Natural killer cell treated with Interleukin-12 subunit alpha and Interleukin-12 subunit beta and Interleukin-15 and Interleukin-18, amount 100 ng/mL, for 72 hours (primary cell): ENCODE measurements around the gene TEX9. TPM values are rescaled to one million over a fixed set of nuclear protein-coding genes. Genes with fewer than 3 reads are reported as not detected.
"Not testable (repeated sequence)": the region's sequence is repeated elsewhere in the genome, so short reads cannot be mapped to it uniquely, and the experiment has no call there.

ENCODE experiments used
- ATAC-seq, 2 donors: fragments of 150-1000 bp; cut with Tn5 transposase in 1 of 2; sonication (Bioruptor Pico), chemical (Tn5 transposase) in 1 of 2; 2 replicates each; pipeline ENCODE4 v1.10.0; 2021
- DNase-seq: peaks from one replicate; pipeline ENCODE4 v3.0.0; 2022; ENCODE audit warnings: low spot score
- H3K27ac Mint-ChIP-seq, 2 donors: 1 replicate in 1 of 2; 2 replicates in 1 of 2; pipeline ENCODE4 v1.8.0; 2022; ENCODE audit warnings: mixed read lengths in 2 of 2, mild to moderate bottlenecking in 1 of 2, moderate library complexity in 1 of 2
- H3K27me3 Mint-ChIP-seq, 2 donors: 1 replicate in 1 of 2; 2 replicates in 1 of 2; pipeline ENCODE4 v1.8.0; 2022; ENCODE audit warnings: mixed read lengths in 2 of 2
- H3K36me3 Mint-ChIP-seq: one replicate; pipeline ENCODE4 v1.8.0; 2022; ENCODE audit warnings: mixed read lengths
- H3K4me1 Mint-ChIP-seq, 2 donors: 1 replicate in 1 of 2; 2 replicates in 1 of 2; pipeline ENCODE4 v1.8.0; 2022; ENCODE audit warnings: low read depth in 2 of 2, mixed read lengths in 2 of 2, mild to moderate bottlenecking in 1 of 2
- H3K4me3 Mint-ChIP-seq: one replicate; pipeline ENCODE4 v1.8.0; 2022; ENCODE audit warnings: mixed read lengths
- H3K9me3 Mint-ChIP-seq: 2 replicates; pipeline ENCODE4 v1.8.0; 2022; ENCODE audit warnings: mixed read lengths
- total RNA-seq, 2 donors: library from RNA; stranded (reverse); gene quantifications; one replicate each; pipeline ENCODE4 v1.2.3, GENCODE V29; 2022

Gene TEX9
- total RNA-seq, 2 donors from 2014 or later = 0.57 to 0.67 TPM

- Mint-ChIP-seq H3K9me3 (peaks cover 14% of the 10 kb centered on the region), H3K27me3 (peaks cover 8 to 25% of the 10 kb centered on the region in 2 donors), H3K36me3 (peaks cover 28% of the 10 kb centered on the region)
- not testable (repeated sequence) for H3K4me1 Mint-ChIP-seq, ATAC-seq, DNase-seq, H3K4me3 Mint-ChIP-seq, H3K27ac Mint-ChIP-seq
Measured at GRCh38 chr15:56377822-56378221, 12.6 kb downstream of the TEX9 start.

GRCh38 chr15:56383010-56383409, 17.8 kb downstream of the TEX9 start:
- no peaks in the 10 kb centered on the region for H3K4me1 Mint-ChIP-seq
- H3K27ac Mint-ChIP-seq = no peak overlapping the region
- H3K36me3 Mint-ChIP-seq = peaks cover 27% of the 10 kb centered on the region
- H3K4me3 Mint-ChIP-seq = no peak overlapping the region
- ATAC-seq (no peak), DNase-seq (no peak)
- H3K9me3 Mint-ChIP-seq = peaks cover 14% of the 10 kb centered on the region
- peaks cover 3 to 18% of the 10 kb centered on the region in 2 donors for H3K27me3 Mint-ChIP-seq

GRCh38 chr15:56385908-56386307, 20.7 kb downstream of the TEX9 start:
- Mint-ChIP-seq H3K27ac (no peak overlapping the region), H3K27me3 (no peaks in the 10 kb centered on the region), H3K9me3 (no peaks in the 10 kb centered on the region), H3K4me1 (no peaks in the 10 kb centered on the region), H3K36me3 (peaks cover 6% of the 10 kb centered on the region), H3K4me3 (no peak overlapping the region)
- ATAC-seq = no peak
- DNase-seq = no peak

- H3K9me3 Mint-ChIP-seq = no peaks in the 10 kb centered on the region
Measured at GRCh38 chr15:56390739-56391267, 25.6 kb downstream of the TEX9 start.

GRCh38 chr15:56393277-56393676, 28.1 kb downstream of the TEX9 start:
- Mint-ChIP-seq H3K4me1 (no peaks in the 10 kb centered on the region), H3K4me3 (no peak overlapping the region), H3K27me3 (peaks cover 3 to 6% of the 10 kb centered on the region in 2 donors), H3K27ac (no peak overlapping the region), H3K36me3 (no peaks in the 10 kb centered on the region), H3K9me3 (no peaks in the 10 kb centered on the region)
- ATAC-seq (no peak), DNase-seq (no peak)

More at GRCh38 chr15:56390739-56391267, 25.6 kb downstream of the TEX9 start:
- H3K27ac Mint-ChIP-seq = no peak overlapping the region
- H3K4me3 Mint-ChIP-seq = no peak overlapping the region
- ATAC-seq (no peak), DNase-seq (no peak)
- H3K27me3 Mint-ChIP-seq = no peaks in the 10 kb centered on the region
- no peaks in the 10 kb centered on the region for H3K4me1 Mint-ChIP-seq
- H3K36me3 Mint-ChIP-seq = no peaks in the 10 kb centered on the region

GRCh38 chr15:56394909-56395308, 29.7 kb downstream of the TEX9 start:
- DNase-seq = no peak
- H3K27ac Mint-ChIP-seq = no peak overlapping the region
- H3K4me1 Mint-ChIP-seq = no peaks in the 10 kb centered on the region
- H3K4me3 Mint-ChIP-seq = no peak overlapping the region
- H3K27me3 Mint-ChIP-seq = peaks cover 3 to 6% of the 10 kb centered on the region in 2 donors
- no peak for ATAC-seq
- no peaks in the 10 kb centered on the region for H3K36me3 Mint-ChIP-seq
- no peaks in the 10 kb centered on the region for H3K9me3 Mint-ChIP-seq

- ATAC-seq, H3K27ac Mint-ChIP-seq, H3K9me3 Mint-ChIP-seq, H3K4me1 Mint-ChIP-seq, H3K27me3 Mint-ChIP-seq, DNase-seq, H3K36me3 Mint-ChIP-seq, H3K4me3 Mint-ChIP-seq: not testable (repeated sequence)
Measured at GRCh38 chr15:56397325-56397724, 32.1 kb downstream of the TEX9 start.

GRCh38 chr15:56399209-56399608, 34.0 kb downstream of the TEX9 start:
- not testable (repeated sequence) for H3K9me3 Mint-ChIP-seq, ATAC-seq, H3K4me3 Mint-ChIP-seq, H3K4me1 Mint-ChIP-seq, H3K36me3 Mint-ChIP-seq, DNase-seq, H3K27me3 Mint-ChIP-seq, H3K27ac Mint-ChIP-seq

GRCh38 chr15:56410721-56411120, 45.5 kb downstream of the TEX9 start:
- ATAC-seq = no peak

GRCh38 chr15:56411122-56411749, 46.0 kb downstream of the TEX9 start:
- Mint-ChIP-seq H3K27ac (no peak overlapping the region), H3K27me3 (peaks cover 0 to 15% of the 10 kb centered on the region in 2 donors), H3K4me1 (peaks cover 0 to 3% of the 10 kb centered on the region in 2 donors), H3K36me3 (no peaks in the 10 kb centered on the region), H3K9me3 (no peaks in the 10 kb centered on the region), H3K4me3 (no peak overlapping the region)
- DNase-seq (no peak), ATAC-seq (no peak)

More at GRCh38 chr15:56410721-56411120, 45.5 kb downstream of the TEX9 start:
- DNase-seq = no peak
- Mint-ChIP-seq H3K36me3 (no peaks in the 10 kb centered on the region), H3K9me3 (no peaks in the 10 kb centered on the region), H3K27me3 (peaks cover 0 to 15% of the 10 kb centered on the region in 2 donors), H3K4me3 (no peak overlapping the region), H3K27ac (no peak overlapping the region), H3K4me1 (peaks cover 0 to 3% of the 10 kb centered on the region in 2 donors)

GRCh38 chr15:56413114-56413733, 48.0 kb downstream of the TEX9 start:
- ATAC-seq, H3K27ac Mint-ChIP-seq, H3K9me3 Mint-ChIP-seq, H3K4me1 Mint-ChIP-seq, H3K4me3 Mint-ChIP-seq, H3K36me3 Mint-ChIP-seq, DNase-seq: not testable (repeated sequence)
- peaks cover 0 to 27% of the 10 kb centered on the region in 2 donors for H3K27me3 Mint-ChIP-seq

GRCh38 chr15:56425276-56425675, 60.0 kb downstream of the TEX9 start:
- Mint-ChIP-seq H3K4me1 (peaks cover 17 to 23% of the 10 kb centered on the region in 2 donors), H3K36me3 (peaks cover 18% of the 10 kb centered on the region), H3K4me3 (no peak overlapping the region), H3K9me3 (peaks cover 4% of the 10 kb centered on the region), H3K27ac (no peak overlapping the region), H3K27me3 (no peaks in the 10 kb centered on the region)
- ATAC-seq = no peak
- no peak for DNase-seq

- no peak overlapping the region for H3K4me3 Mint-ChIP-seq
- no peak for ATAC-seq
- peaks cover 17 to 23% of the 10 kb centered on the region in 2 donors for H3K4me1 Mint-ChIP-seq
- peaks cover 18% of the 10 kb centered on the region for H3K36me3 Mint-ChIP-seq
- no peak overlapping the region for H3K27ac Mint-ChIP-seq
- DNase-seq = no peak
- H3K9me3 Mint-ChIP-seq = peaks cover 4% of the 10 kb centered on the region
- no peaks in the 10 kb centered on the region for H3K27me3 Mint-ChIP-seq
Measured at GRCh38 chr15:56425976-56426375, 60.8 kb downstream of the TEX9 start.

- H3K27ac Mint-ChIP-seq = no peak overlapping the region
- no peaks in the 10 kb centered on the region for H3K27me3 Mint-ChIP-seq
- H3K4me1 Mint-ChIP-seq = peaks cover 9 to 12% of the 10 kb centered on the region in 2 donors
- no peak overlapping the region for H3K4me3 Mint-ChIP-seq
- DNase-seq = no peak
- no peak for ATAC-seq
- peaks cover 18% of the 10 kb centered on the region for H3K36me3 Mint-ChIP-seq
- peaks cover 4% of the 10 kb centered on the region for H3K9me3 Mint-ChIP-seq
Measured at GRCh38 chr15:56428821-56429458, 63.7 kb downstream of the TEX9 start.
